T-cell (primary cell): ENCODE results near the gene GPR132. TPM values are rescaled to one million over a fixed set of nuclear protein-coding genes. Genes with fewer than 3 reads are reported as not detected.

ENCODE experiments used
- ATAC-seq, 4 experiments: fragments of 200-7000 bp in 3 of 4; fragments of 150-1000 bp in 1 of 4; cut with Tn5 transposase; replicated peaks in 1 of 4; 1 replicate in 3 of 4; 2 replicates in 1 of 4; pipeline ENCODE4 v1.10.0; 2021; ENCODE audit warnings: moderate library complexity in 3 of 4, mild to moderate bottlenecking in 2 of 4, moderate number of reproducible peaks in 1 of 4
- CTCF ChIA-PET, 2 donors: fragments of 300-600 bp; sonication (Branson Sonifier 250); formaldehyde crosslinking; loops; one replicate each; lab custom pipeline; 2022; ENCODE audit warnings: antibody characterized with exemption in 2 of 2; lab: Charles Lee
- POLR2A ChIA-PET, 2 donors: fragments of 300-600 bp; sonication (Branson Sonifier 250); formaldehyde crosslinking; loops; one replicate each; lab custom pipeline; 2022; ENCODE audit warnings: antibody characterized with exemption in 2 of 2; lab: Charles Lee
- DNase-seq, 35 experiments: peaks; one replicate each; pipeline versions ENCODE4 v3.0.0 to v3.0.0-alpha.2; 2013 to 2023
- H3K27ac ChIP-seq: one replicate; pipeline ENCODE4 v1.5.1; 2013; ENCODE audit warnings: low read length
- H3K27me3 ChIP-seq, 2 experiments: replicated peaks in 1 of 2; 1 replicate in 1 of 2; 2 replicates in 1 of 2; pipeline versions ENCODE4 v1.6.1 to v1.7.0; 2013; ENCODE audit warnings: low read length in 1 of 2, mixed read lengths in 1 of 2; ENCODE audit not compliant: control insufficient read depth in 2 of 2, insufficient read depth in 2 of 2; ENCODE audit errors: extremely low read depth in 1 of 2
- H3K36me3 ChIP-seq, 2 donors: 1 replicate in 1 of 2; 2 replicates in 1 of 2; pipeline versions ENCODE4 v1.6.1 to v1.7.0; 2013; ENCODE audit warnings: low read length in 1 of 2; ENCODE audit not compliant: control insufficient read depth in 2 of 2, insufficient read depth in 1 of 2; ENCODE audit errors: extremely low read depth in 1 of 2
- H3K4me1 ChIP-seq, 2 experiments: 1 replicate in 1 of 2; 2 replicates in 1 of 2; pipeline versions ENCODE4 v1.6.1 to v1.7.0; 2013; ENCODE audit warnings: low read length in 2 of 2, mixed read lengths in 1 of 2; ENCODE audit not compliant: insufficient read depth in 2 of 2, control insufficient read depth in 1 of 2; ENCODE audit errors: extremely low read depth in 1 of 2
- H3K4me3 ChIP-seq, 2 donors: 1 replicate in 1 of 2; 2 replicates in 1 of 2; pipeline versions ENCODE4 v1.5.1 to v1.7.0; 2013; ENCODE audit warnings: mild to moderate bottlenecking in 2 of 2, low read length in 1 of 2, moderate library complexity in 1 of 2; ENCODE audit not compliant: control insufficient read depth in 1 of 2; ENCODE audit errors: extremely low read depth in 1 of 2
- H3K9me3 ChIP-seq: 2 replicates; pipeline ENCODE4 v1.7.0; 2013
- H3K27ac Mint-ChIP-seq, 2 donors: one replicate each; pipeline ENCODE4 v1.8.0; 2020 to 2021; ENCODE audit warnings: mild to moderate bottlenecking in 2 of 2, mixed read lengths in 2 of 2
- H3K27me3 Mint-ChIP-seq, 2 donors: one replicate each; pipeline ENCODE4 v1.8.0; 2021 to 2022; ENCODE audit warnings: mixed read lengths in 2 of 2
- H3K36me3 Mint-ChIP-seq: one replicate; pipeline ENCODE4 v1.8.0; 2021; ENCODE audit warnings: mixed read lengths
- H3K4me1 Mint-ChIP-seq, 3 donors: one replicate each; pipeline ENCODE4 v1.8.0; 2020 to 2022; ENCODE audit warnings: mixed read lengths in 3 of 3, mild to moderate bottlenecking in 1 of 3
- H3K4me3 Mint-ChIP-seq, 3 donors: one replicate each; pipeline ENCODE4 v1.8.0; 2020 to 2022; ENCODE audit warnings: mild to moderate bottlenecking in 3 of 3, mixed read lengths in 3 of 3, moderate library complexity in 3 of 3
- H3K9me3 Mint-ChIP-seq, 3 donors: one replicate each; pipeline ENCODE4 v1.8.0; 2020 to 2022; ENCODE audit warnings: mixed read lengths in 3 of 3
- WGBS: methylation state at CpG from one replicate; pipeline ENCODE4 v1.1.5; 2013; ENCODE audit warnings: missing lambda C conversion rate; ENCODE audit not compliant: insufficient coverage; 5-methylcytosine and 5-hydroxymethylcytosine counted together
- total RNA-seq, 35 experiments: library from RNA in 6 of 35; stranded (reverse) in 6 of 35; fragments of 120-200 nt in 1 of 35; gene quantifications; one replicate each; pipeline versions ENCODE4 v1.2.1 to v1.2.4 and lab custom pipeline; 2013 to 2026

Gene GPR132
- total RNA-seq, 5 donors from 2014 or later (not counting 1 experiment from before 2014, with no cell fraction given), result 47.0 to 58.0 (median 49.7) TPM

DNA sequence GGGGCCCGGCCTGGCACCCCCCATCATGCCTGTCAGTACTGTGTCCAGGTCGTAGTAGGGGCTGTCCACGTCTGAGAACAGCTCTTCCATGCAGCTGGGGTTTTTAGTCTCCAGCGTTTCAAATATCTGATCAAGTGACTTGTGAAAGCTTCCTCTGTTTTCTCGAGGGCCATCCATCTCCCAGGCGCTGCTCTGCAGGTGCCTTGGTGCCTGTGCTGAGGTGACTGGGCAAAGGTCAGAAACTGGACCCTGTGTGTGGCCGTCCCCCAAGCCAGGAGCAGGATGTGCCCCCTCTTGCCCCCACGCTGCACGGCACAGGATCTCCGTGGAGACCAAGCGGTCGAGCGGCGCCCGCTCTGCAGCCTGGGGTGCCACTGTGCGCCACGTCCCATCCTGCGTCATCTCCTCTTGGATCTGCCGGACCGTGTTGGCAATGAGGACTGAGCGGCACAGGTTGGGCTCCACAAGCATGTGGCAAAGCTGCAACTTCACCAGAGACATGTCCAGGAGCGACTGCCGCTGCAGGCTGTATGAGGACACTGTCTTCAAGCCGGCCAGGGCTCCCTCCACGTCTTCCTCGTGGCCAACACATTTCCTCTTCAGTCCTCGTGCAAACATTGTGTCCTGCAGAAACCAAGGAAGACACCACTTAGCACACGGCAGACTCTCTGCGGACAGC is 53.8 kb downstream of the GPR132 start:
- H3K4me3 Mint-ChIP-seq, result no peak overlapping the region

GRCh38 chr14:105010891-105011291 is 54.3 kb downstream of the GPR132 start:
- Mint-ChIP-seq H3K27ac (no peak overlapping the region), H3K4me1 (peaks cover 29 to 34% (median 30%) of the 10 kb centered on the region in 3 donors), H3K27me3 (no peaks in the 10 kb centered on the region), H3K9me3 (no peaks in the 10 kb centered on the region), H3K4me3 (no peak overlapping the region), H3K36me3 (peaks cover 12% of the 10 kb centered on the region)
- Histone ChIP-seq H3K36me3 (peaks cover 19 to 30% of the 10 kb centered on the region in 2 donors), H3K27me3 (no peaks in the 10 kb centered on the region), H3K4me1 (peaks cover 0 to 40% of the 10 kb centered on the region in 2 experiments), H3K27ac (no peak overlapping the region), H3K4me3 (no peak overlapping the region), H3K9me3 (no peaks in the 10 kb centered on the region)
- POLR2A ChIA-PET, result no interaction called here
- no peak for ATAC-seq
- 84% methylated on average over 16 of the region's 17 CpGs for WGBS
- no peak for DNase-seq
- CTCF ChIA-PET, result no interaction called here

More for the DNA sequence above, 53.8 kb downstream of the GPR132 start:
- POLR2A ChIA-PET, result no interaction called here
- peaks cover 13 to 30% of the 10 kb centered on the region in 2 donors for H3K36me3 ChIP-seq
- H3K27me3 Mint-ChIP-seq, result no peaks in the 10 kb centered on the region
- CTCF ChIA-PET, result interaction anchor here in 1 of 2 donors (0.8 kb wide), 1 partner anchor 34 kb away, joined by 3 read pairs; no protein-coding TSS in a partner anchor
- H3K4me1 ChIP-seq, result peaks cover 0 to 43% of the 10 kb centered on the region in 2 experiments
- no peak for DNase-seq
- WGBS, result 89% methylated on average over 28 of the region's 29 CpGs
- H3K4me3 ChIP-seq, result no peak overlapping the region
- no peaks in the 10 kb centered on the region for H3K9me3 Mint-ChIP-seq
- no peak overlapping the region for H3K27ac Mint-ChIP-seq
- no peaks in the 10 kb centered on the region for H3K9me3 ChIP-seq
- H3K36me3 Mint-ChIP-seq, result peaks cover 16% of the 10 kb centered on the region
- no peak for ATAC-seq
- no peak overlapping the region for H3K27ac ChIP-seq
- H3K27me3 ChIP-seq, result no peaks in the 10 kb centered on the region
- H3K4me1 Mint-ChIP-seq, result peaks cover 34 to 40% (median 36%) of the 10 kb centered on the region in 3 donors

GRCh38 chr14:105010106-105010505 is 55.1 kb downstream of the GPR132 start:
- CTCF ChIA-PET, result no interaction called here
- peaks cover 23 to 30% of the 10 kb centered on the region in 2 donors for H3K36me3 ChIP-seq
- no peak overlapping the region for H3K4me3 Mint-ChIP-seq
- DNase-seq (no peak), ATAC-seq (no peak)
- no peaks in the 10 kb centered on the region for H3K27me3 Mint-ChIP-seq
- peaks cover 21 to 26% (median 22%) of the 10 kb centered on the region in 3 donors for H3K4me1 Mint-ChIP-seq
- WGBS, result 90% methylated on average over 2 of the region's 4 CpGs
- H3K9me3 ChIP-seq, result no peaks in the 10 kb centered on the region
- no peak overlapping the region for H3K4me3 ChIP-seq
- no peaks in the 10 kb centered on the region for H3K9me3 Mint-ChIP-seq
- peaks cover 12% of the 10 kb centered on the region for H3K36me3 Mint-ChIP-seq
- no peaks in the 10 kb centered on the region for H3K27me3 ChIP-seq
- POLR2A ChIA-PET, result no interaction called here
- H3K27ac Mint-ChIP-seq, result no peak overlapping the region
- H3K4me1 ChIP-seq, result peaks cover 0 to 32% of the 10 kb centered on the region in 2 experiments
- no peak overlapping the region for H3K27ac ChIP-seq

DNA sequence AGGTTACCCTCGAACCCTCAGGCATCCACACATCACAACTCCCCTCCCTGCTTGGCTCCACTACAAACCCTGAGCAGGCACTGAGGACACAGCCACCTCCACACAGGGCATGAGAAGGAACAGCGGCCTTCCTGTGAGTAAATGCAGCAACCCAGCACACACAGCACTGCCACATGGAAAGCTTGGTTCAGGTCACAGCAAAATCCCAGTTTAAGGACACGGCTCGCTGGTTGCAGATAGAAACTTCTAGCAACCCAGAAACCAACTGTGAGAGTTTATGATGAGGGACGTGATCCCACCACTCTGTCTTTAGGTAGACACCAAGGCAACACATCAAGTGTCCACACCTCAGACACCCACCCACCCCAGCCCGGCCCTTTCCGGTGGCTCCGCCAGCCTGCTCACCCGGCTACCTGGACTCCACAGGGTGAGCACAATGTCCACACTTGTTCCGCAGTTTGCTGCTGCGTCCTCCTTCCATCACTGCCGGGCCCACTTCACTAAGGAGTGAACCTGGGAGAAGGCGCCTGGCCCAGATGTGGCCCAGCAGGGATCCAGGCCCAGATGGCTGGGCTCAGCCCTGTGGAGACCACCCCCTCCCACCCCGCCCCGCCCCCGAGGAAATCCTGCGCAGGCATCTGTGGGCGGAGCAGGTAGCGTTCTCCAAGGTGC is 57.5 kb downstream of the GPR132 start:
- ChIA-PET CTCF (no interaction called here), POLR2A (interaction anchor here in 1 of 2 donors (0.6 kb wide), 1 partner anchor 14 kb away, joined by 3 read pairs; no protein-coding TSS in a partner anchor)
- Mint-ChIP-seq H3K36me3 (peaks cover 9% of the 10 kb centered on the region), H3K9me3 (no peaks in the 10 kb centered on the region), H3K27ac (no peak overlapping the region), H3K4me1 (peaks cover 0 to 6% (median 0%) of the 10 kb centered on the region in 3 donors), H3K27me3 (no peaks in the 10 kb centered on the region), H3K4me3 (no peak overlapping the region)
- H3K36me3 ChIP-seq, result peaks cover 23 to 30% of the 10 kb centered on the region in 2 donors
- H3K27ac ChIP-seq, result no peak overlapping the region
- WGBS, result 93% methylated on average over 2 of the region's 19 CpGs
- ATAC-seq, result no peak
- no peak overlapping the region for H3K4me3 ChIP-seq
- DNase-seq, result no peak
- no peaks in the 10 kb centered on the region for H3K9me3 ChIP-seq
- no peaks in the 10 kb centered on the region for H3K27me3 ChIP-seq
- H3K4me1 ChIP-seq, result peaks cover 0 to 11% of the 10 kb centered on the region in 2 experiments

GRCh38 chr14:105006831-105007592 is 58.2 kb downstream of the GPR132 start:
- WGBS, result 92% methylated on average over 19 of the region's 21 CpGs

More at GRCh38 chr14:105006831-105007592, 58.2 kb downstream of the GPR132 start:
- Mint-ChIP-seq H3K27me3 (no peaks in the 10 kb centered on the region), H3K27ac (no peak overlapping the region), H3K9me3 (no peaks in the 10 kb centered on the region), H3K4me3 (no peak overlapping the region), H3K4me1 (no peaks in the 10 kb centered on the region), H3K36me3 (peaks cover 9% of the 10 kb centered on the region)
- DNase-seq (no peak), ATAC-seq (no peak)
- Histone ChIP-seq H3K36me3 (peaks cover 23 to 30% of the 10 kb centered on the region in 2 donors), H3K4me3 (no peak overlapping the region), H3K4me1 (peaks cover 0 to 5% of the 10 kb centered on the region in 2 experiments), H3K9me3 (no peaks in the 10 kb centered on the region), H3K27ac (no peak overlapping the region), H3K27me3 (no peaks in the 10 kb centered on the region)
- CTCF ChIA-PET, result no interaction called here
- POLR2A ChIA-PET, result interaction anchor here in 1 of 2 donors (0.6 kb wide), 1 partner anchor 15 kb away, joined by 3 read pairs; no protein-coding TSS in a partner anchor
